KMS-11 (cell line): ENCODE data around the gene SNX10.

Experiments
- H2AFZ ChIP-seq: fragments of 200-600 bp; sonication (generic); 2 replicates; pipeline ENCODE4 v1.6.1; 2016; ENCODE audit warnings: antibody characterized with exemption, mixed run types, low read depth
- H3K27ac ChIP-seq: fragments of 200-600 bp; sonication (generic); 2 replicates; pipeline ENCODE4 v1.6.1; 2016; ENCODE audit warnings: mild to moderate bottlenecking, mixed run types
- H3K27me3 ChIP-seq: fragments of 200-600 bp; sonication (generic); 2 replicates; pipeline ENCODE4 v1.6.1; 2017; ENCODE audit warnings: mild to moderate bottlenecking, low read depth, mixed run types, moderate library complexity; ENCODE audit not compliant: insufficient read depth
- H3K36me3 ChIP-seq: fragments of 200-600 bp; sonication (generic); 2 replicates; pipeline ENCODE4 v1.6.1; 2017; ENCODE audit warnings: mild to moderate bottlenecking, mixed run types; ENCODE audit not compliant: insufficient read depth
- H3K4me1 ChIP-seq: fragments of 200-600 bp; sonication (generic); 2 replicates; pipeline ENCODE4 v1.6.1; 2016; ENCODE audit warnings: mild to moderate bottlenecking, low read depth, mixed run types; ENCODE audit not compliant: poor library complexity, severe bottlenecking
- H3K4me2 ChIP-seq: fragments of 200-600 bp; sonication (generic); 2 replicates; pipeline ENCODE4 v1.7.0; 2016; ENCODE audit warnings: mild to moderate bottlenecking, mixed run types
- H3K4me3 ChIP-seq: fragments of 200-600 bp; sonication (generic); IDR thresholded peaks from 2 replicates; pipeline ENCODE4 v1.6.1; 2017; ENCODE audit warnings: low read depth, low read length, mixed read lengths; ENCODE audit not compliant: insufficient read depth
- H3K79me2 ChIP-seq: fragments of 200-600 bp; sonication (generic); 2 replicates; pipeline ENCODE4 v1.6.1; 2016; ENCODE audit warnings: low read depth, mixed run types; ENCODE audit not compliant: insufficient read depth
- H3K9ac ChIP-seq: fragments of 200-600 bp; sonication (generic); 2 replicates; pipeline ENCODE4 v1.6.1; 2016; ENCODE audit warnings: mild to moderate bottlenecking, mixed run types
- H4K20me1 ChIP-seq: fragments of 200-600 bp; sonication (generic); 2 replicates; pipeline ENCODE4 v1.6.1; 2016; ENCODE audit warnings: mild to moderate bottlenecking, mixed run types; ENCODE audit not compliant: insufficient read depth
- CTCF ChIP-seq: fragments of 200-600 bp; sonication (generic); conservative IDR thresholded peaks from 2 replicates; pipeline ENCODE4 v1.6.1; 2017; ENCODE audit warnings: low read depth, mild to moderate bottlenecking, antibody characterized with exemption, low read length, moderate library complexity, mixed read lengths

SNX10 gene

DNA sequence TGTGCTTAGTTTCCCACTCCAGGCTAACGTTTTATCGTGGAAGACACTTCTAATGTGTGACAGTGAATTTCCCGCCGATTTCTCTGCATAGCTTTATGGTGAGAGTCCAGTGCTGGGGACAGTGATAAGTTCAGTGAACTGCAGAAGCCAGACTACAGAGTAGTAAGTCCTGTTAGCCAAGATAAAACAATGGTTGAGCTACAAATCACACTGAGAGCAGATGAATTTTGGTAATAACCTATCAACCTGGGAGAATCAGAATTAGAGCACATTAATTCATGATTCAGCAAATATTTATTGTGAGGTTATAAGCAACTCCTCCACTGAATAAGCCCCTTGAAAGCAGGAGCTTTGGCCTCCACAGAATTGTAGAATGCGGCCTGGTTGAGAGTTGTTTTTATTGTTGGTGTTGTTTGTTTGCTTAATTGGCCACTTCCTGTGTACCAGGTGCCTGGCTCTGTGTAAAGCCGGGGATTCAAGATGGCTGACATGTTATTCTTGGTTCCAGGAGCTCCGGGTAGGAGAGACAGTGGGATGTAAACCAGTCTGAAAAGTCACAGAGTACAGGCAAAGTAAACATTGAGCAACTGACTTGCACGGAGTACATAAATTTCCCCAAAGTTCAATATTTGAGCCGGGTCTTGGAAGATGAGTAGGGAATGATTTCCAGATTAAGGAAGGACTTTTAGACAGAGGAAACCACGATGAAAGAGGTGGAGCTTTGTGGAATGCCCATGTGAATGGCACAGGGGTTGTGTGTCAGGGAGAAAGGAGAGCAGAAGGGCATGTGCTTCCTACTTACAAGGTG lies 112.7 kb downstream of the SNX10 start:
- Histone ChIP-seq H3K9ac (no peak overlapping the region), H4K20me1 (no peaks in the 10 kb centered on the region), H3K4me1 (peaks cover 11% of the 10 kb centered on the region), H3K79me2 (no peaks in the 10 kb centered on the region), H3K36me3 (no peaks in the 10 kb centered on the region), H3K4me2 (no peak overlapping the region), H3K4me3 (no peak overlapping the region), H3K27ac (no peak overlapping the region), H2AFZ (no peak overlapping the region), H3K27me3 (no peaks in the 10 kb centered on the region)
- TF ChIP-seq CTCF, result no peak

DNA sequence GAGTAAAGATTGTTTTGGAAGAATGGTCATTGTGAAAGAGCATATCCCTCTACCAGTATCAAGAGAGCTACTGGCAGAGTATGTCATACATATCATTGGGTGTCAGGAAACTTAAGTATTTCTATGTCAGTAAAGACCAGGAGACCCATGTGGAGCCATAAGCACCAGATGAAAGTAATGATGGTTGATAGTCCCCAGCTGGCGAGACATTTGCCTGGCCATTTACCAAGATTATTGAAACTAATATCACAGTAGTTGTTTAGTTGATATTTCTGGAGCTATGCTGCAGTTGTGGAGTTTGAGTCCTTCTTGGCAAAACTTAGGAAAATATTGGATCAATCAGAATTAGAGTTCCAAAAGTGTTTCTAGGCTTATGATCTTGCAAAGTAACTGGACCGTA lies 114.8 kb downstream of the SNX10 start:
- H3K4me1 ChIP-seq, result no peaks in the 10 kb centered on the region

GRCh38 chr7:26409661-26410547 lies 118.2 kb downstream of the SNX10 start:
- no peaks in the 10 kb centered on the region for H3K36me3 ChIP-seq
- H3K27me3 ChIP-seq, result no peaks in the 10 kb centered on the region
- H2AFZ ChIP-seq, result no peak overlapping the region
- H3K4me1 ChIP-seq, result no peaks in the 10 kb centered on the region
- H3K79me2 ChIP-seq, result no peaks in the 10 kb centered on the region
- H3K4me2 ChIP-seq, result no peak overlapping the region
- H4K20me1 ChIP-seq, result no peaks in the 10 kb centered on the region
- no peak for TF ChIP-seq CTCF
- no peak overlapping the region for H3K4me3 ChIP-seq
- H3K9ac ChIP-seq, result no peak overlapping the region
- no peak overlapping the region for H3K27ac ChIP-seq

More for the DNA sequence above, 114.8 kb downstream of the SNX10 start:
- no peaks in the 10 kb centered on the region for H3K27me3 ChIP-seq
- no peak overlapping the region for H3K9ac ChIP-seq
- H3K79me2 ChIP-seq, result no peaks in the 10 kb centered on the region
- no peak overlapping the region for H3K4me2 ChIP-seq
- H3K4me3 ChIP-seq, result no peak overlapping the region
- H3K27ac ChIP-seq, result no peak overlapping the region
- no peaks in the 10 kb centered on the region for H3K36me3 ChIP-seq
- TF ChIP-seq CTCF, result no peak
- H2AFZ ChIP-seq, result no peak overlapping the region
- H4K20me1 ChIP-seq, result no peaks in the 10 kb centered on the region

- H2AFZ ChIP-seq, result no peak overlapping the region
- no peaks in the 10 kb centered on the region for H3K79me2 ChIP-seq
- no peaks in the 10 kb centered on the region for H4K20me1 ChIP-seq
- H3K4me2 ChIP-seq, result no peak overlapping the region
- TF ChIP-seq CTCF, result no peak
- no peak overlapping the region for H3K9ac ChIP-seq
- H3K4me3 ChIP-seq, result no peak overlapping the region
- no peaks in the 10 kb centered on the region for H3K36me3 ChIP-seq
- no peaks in the 10 kb centered on the region for H3K4me1 ChIP-seq
- no peaks in the 10 kb centered on the region for H3K27me3 ChIP-seq
- no peak overlapping the region for H3K27ac ChIP-seq
Observed at GRCh38 chr7:26413007-26413691, 121.5 kb downstream of the SNX10 start.
